GM23338 (cell line): ENCODE measurements around the gene ZFYVE16. TPM values are rescaled to one million over a fixed set of nuclear protein-coding genes. Genes with fewer than 3 reads are reported as not detected.

Experiments
- ATAC-seq: fragments of 200-7000 bp; cut with Tn5 transposase; 3 replicates; pipeline ENCODE4 v1.9.1; 2020
- DNase-seq: peaks from one replicate; pipeline ENCODE4 v3.0.0-alpha.2; 2015; ENCODE audit warnings: low spot score
- H2AFZ ChIP-seq: fragments of 200-600 bp; sonication (generic); 2 replicates; pipeline ENCODE4 v1.8.0; 2016; ENCODE audit warnings: antibody characterized with exemption, mild to moderate bottlenecking, moderate library complexity
- H3F3A ChIP-seq: fragments of 200-600 bp; sonication (generic); replicated peaks from 2 replicates; pipeline ENCODE4 v1.8.0; 2017; ENCODE audit warnings: antibody characterized with exemption, mixed run types, low read depth
- H3K27ac ChIP-seq: fragments of 200-600 bp; sonication (generic); 2 replicates; pipeline ENCODE4 v1.6.1; 2016; ENCODE audit warnings: low read depth
- H3K27me3 ChIP-seq: fragments of 200-600 bp; sonication (generic); 2 replicates; pipeline ENCODE4 v1.8.0; 2016; ENCODE audit warnings: mild to moderate bottlenecking, mixed run types, moderate library complexity; ENCODE audit not compliant: insufficient read depth
- H3K36me3 ChIP-seq: fragments of 200-600 bp; sonication (generic); 2 replicates; pipeline ENCODE4 v1.8.0; 2016; ENCODE audit warnings: mild to moderate bottlenecking; ENCODE audit not compliant: insufficient read depth
- H3K4me1 ChIP-seq: fragments of 200-600 bp; sonication (generic); 2 replicates; pipeline ENCODE4 v1.8.0; 2016; ENCODE audit warnings: mild to moderate bottlenecking, moderate library complexity; ENCODE audit not compliant: insufficient read depth
- H3K4me2 ChIP-seq: fragments of 200-600 bp; sonication (generic); 2 replicates; pipeline ENCODE4 v1.7.1; 2017; ENCODE audit warnings: mixed run types
- H3K4me3 ChIP-seq: fragments of 200-600 bp; sonication (generic); 2 replicates; pipeline ENCODE4 v1.6.1; 2016; ENCODE audit warnings: mixed run types
- H3K79me2 ChIP-seq: fragments of 200-600 bp; sonication (generic); replicated peaks from 2 replicates; pipeline ENCODE4 v1.8.0; 2017; ENCODE audit warnings: mild to moderate bottlenecking; ENCODE audit not compliant: insufficient read depth
- H3K9me2 ChIP-seq: fragments of 200-600 bp; sonication (generic); 2 replicates; pipeline ENCODE4 v1.8.0; 2017; ENCODE audit not compliant: insufficient read depth
- H4K20me1 ChIP-seq: fragments of 200-600 bp; sonication (generic); replicated peaks from 2 replicates; pipeline ENCODE4 v1.8.0; 2017; ENCODE audit warnings: mild to moderate bottlenecking; ENCODE audit not compliant: insufficient read depth
- H3K27ac Mint-ChIP-seq: 2 replicates; pipeline ENCODE4 v1.8.0; 2020; ENCODE audit warnings: inconsistent platforms, mild to moderate bottlenecking, moderate library complexity, mixed read lengths
- H3K27me3 Mint-ChIP-seq: 3 replicates; pipeline ENCODE4 v1.8.0; 2022; ENCODE audit warnings: low read depth, mild to moderate bottlenecking, moderate library complexity, mixed read lengths, inconsistent platforms; ENCODE audit not compliant: insufficient read depth, poor library complexity
- H3K36me3 Mint-ChIP-seq: 3 replicates; pipeline ENCODE4 v1.8.0; 2021; ENCODE audit warnings: low read depth, mild to moderate bottlenecking, inconsistent platforms, moderate library complexity, mixed read lengths
- H3K4me1 Mint-ChIP-seq: 3 replicates; pipeline ENCODE4 v1.8.0; 2020; ENCODE audit warnings: mild to moderate bottlenecking, inconsistent platforms, mixed read lengths
- H3K4me3 Mint-ChIP-seq: 3 replicates; pipeline ENCODE4 v1.8.0; 2021; ENCODE audit warnings: moderate library complexity, mild to moderate bottlenecking, inconsistent platforms, mixed read lengths
- H3K9me3 Mint-ChIP-seq: 3 replicates; pipeline ENCODE4 v1.8.0; 2020; ENCODE audit warnings: moderate library complexity, mild to moderate bottlenecking, inconsistent platforms, mixed read lengths
- CREB1 ChIP-seq: fragments of 250-450 bp; sonication (Bioruptor Pico); IDR thresholded peaks from 2 replicates; pipeline ENCODE4 v1.5.0; 2020; ENCODE audit warnings: low read depth, mild to moderate bottlenecking, moderate library complexity
- CTCF ChIP-seq, 2 experiments: fragments of 200-600 bp in 1 of 2; sonication (generic) in 1 of 2; conservative IDR thresholded peaks; 2 replicates each; pipeline versions ENCODE4 v1.5.1 to v1.6.1; 2016 to 2017; ENCODE audit warnings: antibody characterized with exemption in 2 of 2, low read depth in 2 of 2, mild to moderate bottlenecking in 2 of 2, moderate library complexity in 1 of 2
- EZH2phosphoT487 ChIP-seq: fragments of 200-600 bp; sonication (generic); IDR thresholded peaks from one replicate; pipeline ENCODE4 v1.8.1; 2018; ENCODE audit warnings: antibody characterized with exemption; ENCODE audit not compliant: unreplicated experiment
- ZNF114 ChIP-seq: fragments of 250-450 bp; sonication (Bioruptor Pico); IDR thresholded peaks from 2 replicates; pipeline ENCODE4 v1.5.0; 2020; ENCODE audit warnings: mild to moderate bottlenecking, moderate library complexity
- ZNF331 ChIP-seq: fragments of 250-450 bp; sonication (Bioruptor Pico); IDR thresholded peaks from 2 replicates; pipeline ENCODE4 v1.5.0; 2020; ENCODE audit warnings: low read depth, mild to moderate bottlenecking, moderate library complexity
- ZNF462 ChIP-seq: fragments of 250-450 bp; sonication (Bioruptor Pico); IDR thresholded peaks from 2 replicates; pipeline ENCODE4 v1.5.0; 2020; ENCODE audit warnings: mild to moderate bottlenecking, moderate library complexity
- polyA plus RNA-seq: library from polyadenylated mRNA; unstranded; fragments of >200 nt; fragmentation: Nextera tagmentation; extraction: Ambion mirVana; gene quantifications from 2 replicates; pipeline ENCODE4 v1.2.1, GENCODE V29; 2016
- total RNA-seq: library from RNA; depleted of rRNA; stranded (reverse); fragments of >200 nt; shearing (Covaris generic); gene quantifications from 2 replicates; pipeline ENCODE4 v1.2.3, GENCODE V29; 2014

Gene ZFYVE16
- total and polyA plus RNA-seq, 2 experiments from 2014 or later = 24.2 to 26.6 TPM

GRCh38 chr5:80411589-80412219 is 3.8 kb downstream of the ZFYVE16 start (continued):
- TF ChIP-seq ZNF462 (no peak), ZNF114 (no peak), EZH2phosphoT487 (no peak)

GRCh38 chr5:80414113-80414512 is 6.2 kb downstream of the ZFYVE16 start:
- Histone ChIP-seq H3F3A (no peaks in the 10 kb centered on the region), H3K36me3 (no peaks in the 10 kb centered on the region), H3K4me2 (no peak overlapping the region), H2AFZ (no peak overlapping the region), H3K4me1 (peaks cover 7% of the 10 kb centered on the region), H3K4me3 (no peak overlapping the region), H3K79me2 (peaks cover 71% of the 10 kb centered on the region), H3K9me2 (no peaks in the 10 kb centered on the region), H3K27ac (no peak overlapping the region), H3K27me3 (no peaks in the 10 kb centered on the region), H4K20me1 (peaks cover 10% of the 10 kb centered on the region; the same call in 1 of the 2 replicates)
- ATAC-seq (no peak), DNase-seq (no peak)
- H3K4me1 Mint-ChIP-seq = peaks cover 8% of the 10 kb centered on the region; the same call in 2 of the 3 replicates
- no peak overlapping the region for H3K27ac Mint-ChIP-seq
- no peak overlapping the region for H3K4me3 Mint-ChIP-seq
- peaks cover 12% of the 10 kb centered on the region for H3K36me3 Mint-ChIP-seq
- no peaks in the 10 kb centered on the region for H3K9me3 Mint-ChIP-seq
- no peaks in the 10 kb centered on the region for H3K27me3 Mint-ChIP-seq
- TF ChIP-seq EZH2phosphoT487 (no peak), CREB1 (CRISPR knock-in tag) (no peak), ZNF114 (no peak), ZNF331 (CRISPR knock-in tag) (no peak), CTCF (conservative IDR thresholded peaks at IDR 0.05; ENCODE audit: low read depth in 2 of 2) (no peak), ZNF462 (no peak)
